NCI-H2227 treated with DMSO at 0.1 percent for 48 hours (cell line): ENCODE data around the gene ACTN4.

Experiments
- DNase-seq: peaks from one replicate; lab custom pipeline; 2025; lab: John Stamatoyannopoulos, UW

ACTN4 gene

DNA sequence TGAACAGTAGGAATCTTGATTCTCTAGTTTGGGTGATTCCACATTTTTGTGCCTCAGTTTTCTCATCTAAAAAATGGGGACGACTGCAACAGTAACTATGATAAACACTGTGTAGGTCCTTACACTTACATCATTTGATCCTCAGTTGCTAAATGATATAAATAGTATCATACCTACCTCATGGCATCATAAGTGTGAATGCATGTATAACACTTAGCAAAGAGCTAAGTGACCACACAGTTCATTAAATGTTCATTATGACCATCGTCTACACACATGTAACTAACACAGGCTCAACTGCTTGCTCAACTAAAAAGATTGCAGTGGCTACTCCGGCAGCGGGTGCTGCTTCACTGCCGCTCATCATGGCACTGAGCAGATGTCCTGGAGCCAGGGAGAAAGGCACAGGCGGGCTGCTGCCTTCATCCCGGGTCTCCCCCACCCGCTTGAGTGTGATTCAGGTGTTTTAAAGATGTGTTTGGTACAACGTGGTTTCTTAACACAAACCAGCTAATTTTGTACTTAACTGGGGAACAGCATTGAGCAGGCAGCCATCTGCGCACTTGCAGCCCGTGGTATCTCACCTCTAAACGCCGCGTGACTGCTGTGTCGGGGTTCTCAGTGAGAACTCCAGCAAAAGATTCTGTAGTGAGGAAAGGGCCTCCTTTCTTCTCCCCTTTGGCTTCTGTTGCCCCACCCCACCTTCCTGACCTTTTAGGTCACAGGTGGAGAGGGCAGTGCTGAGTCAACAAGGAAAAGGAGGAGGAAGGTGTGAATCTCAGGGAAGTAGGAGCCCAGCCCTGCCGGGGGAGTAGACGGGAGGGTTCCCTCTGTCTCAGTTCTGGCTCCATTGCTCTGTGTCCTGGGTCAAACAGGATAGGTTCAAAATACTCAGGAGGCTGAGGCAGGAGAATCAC lies 11.7 kb upstream of the ACTN4 start:
- no peak for DNase-seq

DNA sequence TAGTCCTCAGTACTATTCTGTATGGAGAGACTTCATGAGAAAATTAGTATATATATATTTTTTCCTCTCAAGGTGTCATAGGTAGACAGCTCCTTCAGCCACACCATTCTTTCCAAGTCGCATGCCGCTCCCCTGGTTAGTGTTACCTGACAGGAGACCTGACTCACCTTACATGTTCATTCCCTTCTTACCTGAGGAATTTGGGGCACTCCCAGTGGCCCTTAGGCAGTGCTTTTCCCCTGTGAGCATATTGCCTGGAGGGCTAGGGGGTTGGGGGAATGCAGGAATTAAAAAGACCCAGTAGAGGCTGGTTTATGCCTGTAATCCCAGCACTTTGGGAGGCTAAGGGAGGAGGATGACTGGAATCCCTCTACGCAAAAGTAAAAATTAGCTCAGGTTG lies 9.0 kb upstream of the ACTN4 start:
- DNase-seq, result no peak

DNA sequence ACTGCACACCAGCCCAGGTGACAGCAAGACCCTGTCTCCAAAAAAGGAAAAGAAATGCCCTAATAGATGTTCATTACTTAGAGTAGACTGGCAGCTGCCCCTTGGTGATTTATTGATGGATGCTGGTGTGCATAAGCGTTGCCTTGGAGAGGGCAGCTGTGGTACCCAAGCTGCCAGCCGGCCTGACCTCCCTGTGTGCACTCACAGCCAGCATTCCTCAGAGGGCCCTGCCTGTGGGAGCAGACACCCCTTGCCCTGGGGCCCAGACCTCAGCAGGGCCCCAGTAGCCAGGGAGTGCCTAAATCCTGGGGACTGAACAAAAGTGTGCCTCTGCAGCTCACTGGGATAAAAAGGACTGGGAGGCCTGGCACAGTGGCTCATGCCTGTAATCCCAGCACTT lies 7.8 kb upstream of the ACTN4 start:
- DNase-seq, result no peak

DNA sequence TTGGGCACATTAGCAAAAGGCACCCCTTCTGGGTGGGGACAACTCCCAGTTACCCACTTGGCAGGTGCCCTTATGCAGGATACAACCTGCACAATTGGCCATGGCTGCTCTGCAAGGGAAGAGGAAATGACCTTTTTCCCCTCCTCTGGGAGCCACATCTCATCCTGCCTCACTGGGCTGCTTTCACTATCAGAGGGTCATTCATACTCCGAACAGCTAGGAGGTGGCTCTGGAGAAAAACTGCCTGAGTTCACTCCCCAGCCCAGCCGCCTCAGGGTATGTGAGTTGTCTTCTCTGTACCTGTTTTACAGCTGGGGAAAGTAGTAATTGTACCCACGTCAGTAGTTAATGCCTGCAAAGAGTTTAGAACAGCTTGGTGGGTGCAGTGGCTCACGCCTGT lies 7.1 kb upstream of the ACTN4 start:
- DNase-seq, result no peak

DNA sequence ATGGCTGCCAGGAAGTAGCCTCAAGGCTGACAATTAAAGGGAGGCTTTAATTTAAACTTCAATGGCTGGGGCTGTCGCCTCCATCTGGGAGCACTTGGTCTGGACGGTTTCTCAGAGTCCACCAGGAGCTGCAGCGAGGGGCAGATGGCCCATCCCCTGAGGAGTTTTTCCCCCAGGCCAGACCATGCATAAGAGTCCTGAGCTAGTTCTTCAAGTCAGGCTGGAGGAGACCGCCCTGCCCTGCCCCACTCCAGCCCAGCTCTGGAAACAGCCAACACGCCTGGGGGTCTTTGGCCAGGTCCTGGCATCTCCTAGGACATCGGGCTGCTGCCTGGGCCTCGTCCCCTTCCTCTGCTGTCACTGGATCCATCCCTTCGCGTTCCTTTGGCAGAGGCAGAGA lies 5.3 kb upstream of the ACTN4 start:
- no peak for DNase-seq

DNA sequence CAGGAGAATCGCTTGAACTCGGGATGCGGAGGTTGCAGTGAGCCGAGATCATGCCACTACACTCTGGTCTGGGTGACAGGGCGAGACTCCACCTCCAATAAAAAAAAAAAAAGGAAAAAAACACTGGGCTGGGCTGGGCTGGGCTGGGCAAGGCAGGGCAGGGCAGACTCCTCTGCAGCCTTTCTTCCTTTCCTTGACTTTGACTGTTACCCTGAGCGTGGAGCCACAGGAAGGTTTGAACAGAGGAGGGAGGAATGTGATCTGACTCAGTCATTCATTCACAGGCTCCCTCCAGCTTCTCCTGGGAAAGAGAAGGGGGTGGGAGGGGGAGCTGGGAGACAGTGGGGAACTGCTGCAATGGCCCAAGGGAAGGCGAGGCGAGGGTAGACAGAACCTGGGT lies 2.7 kb upstream of the ACTN4 start:
- no peak for DNase-seq

DNA sequence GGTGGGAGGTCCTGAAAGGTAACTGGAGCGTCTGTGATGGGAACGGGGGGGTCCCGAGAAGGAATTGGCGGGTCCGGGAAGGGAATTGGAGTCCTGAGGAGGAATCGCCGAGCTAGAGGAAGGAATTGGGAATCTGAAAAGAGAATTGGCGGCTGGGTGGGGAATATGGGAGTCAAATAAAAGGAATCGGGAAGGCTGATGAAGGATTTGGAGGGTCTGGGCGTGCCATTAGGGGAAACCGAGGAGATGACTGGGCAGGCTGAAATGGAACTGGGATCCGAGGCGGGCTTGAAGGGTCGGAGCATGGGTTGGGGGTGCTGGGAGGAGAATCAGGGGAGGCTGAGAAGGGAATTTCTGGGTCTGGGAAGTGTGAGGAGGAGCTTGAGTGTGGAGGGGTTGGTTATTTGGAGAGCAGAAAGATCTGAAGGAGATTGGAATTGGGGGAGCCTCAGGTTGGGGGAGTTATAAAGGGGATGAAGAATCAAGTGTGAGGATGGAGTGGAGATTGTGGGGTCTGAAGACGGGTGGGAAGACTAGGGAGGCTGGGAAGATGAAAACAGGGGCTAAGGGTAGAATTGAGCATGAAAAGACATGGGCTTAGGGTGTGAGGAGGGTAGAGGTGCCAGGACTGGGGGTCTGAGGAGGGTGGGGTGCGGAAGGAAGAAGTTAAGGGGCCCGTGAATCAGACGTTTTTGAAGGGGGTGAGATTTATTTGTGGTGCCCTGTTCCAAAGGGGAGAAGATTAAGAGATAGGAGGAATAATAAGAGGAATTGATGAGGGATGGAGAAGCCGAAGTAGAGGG lies 718 bp downstream of the ACTN4 start:
- DNase-seq, result peak; percentile 79

DNA sequence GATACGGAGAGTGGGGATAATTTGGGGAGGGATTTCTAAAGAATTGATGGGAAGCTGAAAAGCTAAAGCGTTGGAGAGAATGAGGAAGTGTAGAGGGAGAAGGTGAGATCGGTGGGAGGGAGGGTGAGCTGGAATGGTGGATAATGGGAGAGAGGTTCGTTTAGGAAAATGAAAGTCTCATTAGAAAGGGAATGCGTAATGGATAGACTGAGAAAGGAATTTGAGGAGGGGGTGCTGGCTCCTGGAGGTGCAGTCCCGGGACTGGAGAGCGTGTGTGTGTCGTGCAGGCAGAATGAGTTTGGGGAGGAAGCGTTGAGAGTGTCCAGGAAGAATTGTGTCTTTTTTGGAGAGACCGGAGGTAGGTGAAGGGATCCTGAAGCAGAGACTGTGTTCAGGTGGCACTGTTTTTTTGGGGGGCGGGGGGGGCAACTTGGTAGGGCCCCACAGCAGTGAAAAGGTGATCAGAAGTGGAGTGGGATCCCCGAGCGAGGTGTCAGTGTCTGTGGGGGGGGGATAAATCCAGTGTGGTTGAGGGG lies 1.4 kb downstream of the ACTN4 start:
- no peak for DNase-seq

DNA sequence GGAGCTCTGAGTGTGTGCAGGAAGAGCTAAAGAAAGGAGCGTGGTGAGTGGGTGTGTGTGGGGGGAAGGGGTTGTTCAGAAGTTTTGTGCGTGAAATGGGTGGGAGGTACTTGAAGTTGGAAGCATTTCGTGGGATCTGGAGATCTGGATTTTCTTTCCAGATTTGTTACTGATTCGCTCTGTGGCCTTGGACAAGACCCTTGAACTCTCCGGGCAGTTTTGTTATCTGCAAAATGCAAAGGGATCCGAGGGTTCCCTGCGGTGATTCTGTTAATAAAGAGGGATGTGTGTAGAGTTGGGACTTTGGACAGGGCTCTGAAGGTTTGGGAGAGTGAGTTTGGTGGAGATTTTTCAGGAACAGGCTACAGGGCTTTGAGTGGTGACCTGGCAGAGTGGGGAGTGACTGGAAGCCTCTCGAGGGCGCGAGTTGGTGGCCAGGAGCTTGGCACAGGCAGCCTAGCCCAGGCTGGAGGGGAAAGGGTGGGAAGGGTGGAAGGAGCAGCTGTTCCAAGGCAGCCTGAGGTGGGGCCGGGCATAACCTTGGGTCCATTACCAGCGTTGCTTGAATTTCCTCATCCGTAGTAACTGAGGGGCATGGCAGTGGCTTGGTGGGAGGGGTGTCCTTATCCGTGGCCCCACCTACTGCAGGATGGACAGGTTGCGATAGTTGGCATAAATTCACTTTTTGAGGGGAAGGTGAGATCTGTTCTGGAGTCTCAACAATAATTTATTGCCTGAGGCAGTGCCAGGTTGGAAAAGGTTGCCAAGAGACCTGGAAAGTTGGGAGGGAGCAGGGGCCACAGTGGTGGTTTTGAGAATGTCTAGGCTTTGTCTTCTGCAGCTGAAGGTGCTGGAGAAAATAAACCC lies 2.1 kb downstream of the ACTN4 start:
- no peak for DNase-seq

DNA sequence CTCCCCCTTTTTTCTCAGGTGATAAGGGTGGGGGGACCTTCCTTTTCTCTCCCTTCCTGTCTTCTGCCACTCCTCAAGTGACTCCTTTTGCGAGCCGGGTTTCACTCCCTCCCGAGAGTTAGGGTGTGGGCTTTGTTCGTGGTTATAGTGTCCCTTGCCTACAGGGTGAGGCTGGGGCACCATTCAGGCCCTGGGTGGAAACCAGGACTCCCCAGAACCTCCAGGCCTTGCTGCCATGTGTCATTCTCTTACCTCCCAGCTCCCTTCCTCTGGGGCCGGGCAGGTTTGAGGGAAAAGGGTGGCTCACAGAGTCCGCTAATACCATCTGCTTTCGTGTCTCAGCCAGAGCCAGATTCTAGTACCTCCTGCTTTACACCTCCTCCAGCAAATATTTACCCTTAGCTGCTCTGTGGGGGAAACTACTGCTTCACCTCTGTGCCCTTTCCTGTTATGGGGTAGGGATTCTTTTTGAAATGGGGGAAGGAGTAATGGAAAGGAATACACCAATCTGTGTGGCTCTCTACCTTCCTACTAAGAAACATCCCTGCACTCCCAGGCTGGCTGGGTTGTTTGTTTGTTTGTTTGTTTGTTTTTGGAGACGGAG lies 2.8 kb downstream of the ACTN4 start:
- DNase-seq, result no peak

DNA sequence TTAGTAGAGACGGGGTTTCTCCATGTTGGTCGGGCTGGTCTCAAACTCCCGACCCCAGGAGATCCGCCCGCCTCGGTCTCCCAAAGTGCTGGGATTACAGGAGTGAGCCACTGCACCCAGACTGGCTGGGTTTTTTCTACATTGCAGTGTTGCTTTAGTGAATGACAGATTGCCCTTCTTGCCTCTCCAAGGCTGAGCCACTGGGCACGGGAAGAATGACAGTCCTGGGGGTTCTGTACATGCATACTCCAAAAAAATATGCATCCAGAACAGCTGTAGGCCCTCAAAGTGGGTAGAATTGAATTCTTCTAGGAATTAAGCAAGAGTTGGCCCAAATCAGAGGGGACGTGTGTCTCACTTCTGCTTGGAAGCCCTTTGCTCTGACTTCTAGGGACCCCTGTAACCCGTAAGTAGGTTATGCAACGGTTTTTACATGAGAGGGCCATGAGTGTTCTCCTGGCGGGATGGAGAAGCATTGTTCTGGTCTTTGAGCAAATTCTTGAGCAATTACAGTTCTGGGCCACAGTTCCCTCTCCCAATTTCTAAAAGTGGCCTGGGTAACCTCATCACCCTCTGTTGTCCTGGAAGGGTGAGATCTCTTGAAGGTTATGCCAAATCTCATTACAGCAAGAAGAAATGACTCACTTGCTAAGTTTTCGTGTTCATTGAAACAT lies 3.6 kb downstream of the ACTN4 start:
- no peak for DNase-seq

DNA sequence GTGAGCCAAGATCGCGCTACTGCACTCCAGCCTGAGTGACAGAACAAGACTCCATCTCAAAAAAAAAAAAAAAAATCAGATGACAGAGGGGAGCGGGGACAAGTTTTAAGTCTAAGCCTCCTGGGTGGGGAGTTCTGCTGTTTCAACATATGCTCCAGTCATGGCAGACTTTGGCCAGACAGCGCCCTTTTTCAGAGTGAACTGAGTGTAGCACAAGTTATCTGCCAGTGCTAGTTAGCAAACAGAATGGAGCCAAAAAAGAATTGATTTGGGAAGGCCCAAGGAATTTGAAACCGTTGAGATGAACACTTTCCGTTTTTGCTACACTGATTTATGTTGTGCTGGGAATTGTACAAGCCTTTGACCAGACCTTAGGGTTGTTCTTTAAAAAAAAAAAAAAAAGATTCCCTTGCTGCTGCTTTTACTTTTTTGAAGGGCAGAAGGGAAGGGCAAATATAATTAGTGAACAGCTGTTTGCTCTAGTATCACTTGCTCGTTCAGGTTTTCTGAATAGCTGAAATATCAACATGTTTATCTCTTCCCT lies 5.7 kb downstream of the ACTN4 start:
- peak; percentile 85 for DNase-seq

DNA sequence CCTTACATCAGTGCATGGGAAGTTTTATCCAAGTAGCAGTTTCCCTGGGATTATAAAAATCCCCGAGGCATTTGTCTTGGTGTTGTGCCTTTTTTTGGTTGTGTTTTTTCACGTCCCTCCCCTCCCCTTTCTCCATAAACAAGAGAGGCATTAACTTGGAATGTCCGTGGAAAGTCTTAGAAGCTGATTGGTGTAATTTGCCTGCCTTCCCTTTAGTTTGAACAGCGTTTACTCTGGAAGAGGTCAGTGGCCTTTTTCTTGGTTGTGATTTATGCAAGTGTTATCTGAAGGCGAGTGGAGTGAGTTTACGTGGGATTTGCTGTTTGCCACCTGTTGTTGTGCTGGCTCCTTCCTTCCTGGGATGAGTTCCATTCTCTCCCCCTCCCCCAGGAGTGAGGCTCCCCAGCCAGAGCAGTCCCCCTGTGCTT lies 7.2 kb downstream of the ACTN4 start:
- DNase-seq, result peak; percentile 51

DNA sequence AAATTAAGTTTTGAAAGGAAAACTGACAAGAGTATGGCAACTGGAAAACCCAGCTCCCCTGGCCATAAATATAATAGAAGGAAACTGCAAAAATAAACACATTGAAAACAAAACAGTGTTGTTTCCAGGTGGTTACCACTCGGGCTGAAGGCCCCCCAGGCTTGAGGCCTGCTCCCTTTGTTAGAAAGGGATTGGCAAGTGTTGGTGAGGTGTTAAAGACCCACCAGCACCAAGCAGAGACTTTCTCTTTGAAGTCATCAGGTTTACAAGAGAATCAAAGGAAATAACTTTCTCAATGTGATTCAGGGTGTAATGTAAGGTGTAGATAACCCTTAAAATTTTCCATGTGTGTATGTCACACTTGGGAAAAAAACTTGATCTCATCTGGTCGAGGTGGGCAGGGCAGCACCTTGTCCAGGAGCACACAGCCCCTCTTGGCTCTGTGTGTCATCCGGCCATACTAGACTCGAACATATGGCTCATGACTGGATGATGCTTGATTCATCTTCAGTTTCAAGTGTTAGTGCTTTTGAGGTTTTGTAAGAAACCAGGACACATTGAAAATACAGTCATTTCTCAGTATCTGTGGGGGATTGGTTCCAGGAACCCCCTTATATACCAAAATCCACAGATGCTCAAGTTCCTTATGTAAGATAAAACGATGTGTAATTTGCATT lies 7.8 kb downstream of the ACTN4 start:
- no peak for DNase-seq

DNA sequence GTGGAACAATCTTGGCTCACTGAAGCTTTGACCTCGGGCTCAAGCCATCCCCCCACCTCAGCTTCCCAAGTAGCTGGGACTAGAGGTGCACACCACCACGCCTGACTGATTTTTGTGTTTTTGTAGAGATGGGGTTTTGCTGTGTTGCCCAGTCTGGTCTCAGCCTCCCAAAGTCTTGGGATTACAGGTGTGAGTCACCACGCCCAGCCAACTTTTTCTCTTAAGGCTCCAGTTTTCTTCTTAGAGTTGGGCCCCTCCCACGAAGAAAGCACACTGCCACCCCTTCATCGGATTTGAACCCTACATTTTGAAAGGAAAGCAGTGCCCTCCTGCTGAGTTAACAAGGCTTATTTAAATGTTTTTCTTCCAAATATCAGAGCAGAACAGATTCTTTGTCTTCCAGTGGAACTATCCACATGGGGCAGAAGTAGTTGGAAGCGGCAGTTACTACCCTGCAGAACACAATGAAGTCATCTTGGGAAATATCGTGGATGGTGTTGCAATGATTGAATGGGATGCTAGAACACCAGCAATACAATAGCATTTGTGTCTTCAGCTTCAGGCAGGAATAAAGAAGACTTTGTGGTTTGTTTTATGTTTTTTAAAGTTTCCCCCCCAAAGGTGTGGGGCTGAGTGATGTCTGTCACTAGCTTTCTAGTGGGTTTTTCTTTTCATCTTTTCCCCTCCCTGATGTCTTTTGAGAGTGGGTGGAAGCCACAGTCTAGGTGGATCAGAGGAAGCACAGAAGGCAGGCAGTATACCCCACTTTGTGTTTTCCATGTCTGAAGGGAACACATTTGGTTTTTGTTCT lies 8.9 kb downstream of the ACTN4 start:
- DNase-seq, result no peak

DNA sequence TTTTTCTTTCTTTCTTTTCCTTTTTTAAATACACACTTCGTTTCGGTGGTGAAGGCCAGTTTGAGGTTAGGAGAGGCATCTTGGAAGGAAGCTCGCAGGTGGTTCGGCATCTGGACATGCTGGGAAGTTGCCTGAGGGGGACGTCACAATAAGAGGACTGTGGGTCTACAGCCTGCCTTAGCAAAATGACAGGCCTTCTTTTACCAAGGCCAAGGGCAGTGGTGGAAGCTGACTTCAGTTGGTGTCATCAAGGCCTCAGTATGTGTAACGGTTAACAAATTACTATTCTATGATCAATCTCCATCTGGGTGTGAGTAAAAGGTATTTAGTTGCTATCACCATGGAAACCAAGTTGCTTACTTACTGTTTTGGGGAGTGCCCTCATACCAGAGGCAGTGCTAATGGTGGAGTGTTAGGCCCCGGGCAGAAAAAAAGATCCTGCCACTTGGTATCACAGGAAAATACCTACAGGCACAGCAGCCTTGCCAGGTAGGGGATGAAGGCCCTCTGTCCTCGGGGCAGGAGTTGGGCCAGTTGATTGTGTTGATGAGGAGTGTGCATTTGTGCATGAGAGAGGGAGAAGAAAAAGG lies 10.3 kb downstream of the ACTN4 start:
- no peak for DNase-seq

DNA sequence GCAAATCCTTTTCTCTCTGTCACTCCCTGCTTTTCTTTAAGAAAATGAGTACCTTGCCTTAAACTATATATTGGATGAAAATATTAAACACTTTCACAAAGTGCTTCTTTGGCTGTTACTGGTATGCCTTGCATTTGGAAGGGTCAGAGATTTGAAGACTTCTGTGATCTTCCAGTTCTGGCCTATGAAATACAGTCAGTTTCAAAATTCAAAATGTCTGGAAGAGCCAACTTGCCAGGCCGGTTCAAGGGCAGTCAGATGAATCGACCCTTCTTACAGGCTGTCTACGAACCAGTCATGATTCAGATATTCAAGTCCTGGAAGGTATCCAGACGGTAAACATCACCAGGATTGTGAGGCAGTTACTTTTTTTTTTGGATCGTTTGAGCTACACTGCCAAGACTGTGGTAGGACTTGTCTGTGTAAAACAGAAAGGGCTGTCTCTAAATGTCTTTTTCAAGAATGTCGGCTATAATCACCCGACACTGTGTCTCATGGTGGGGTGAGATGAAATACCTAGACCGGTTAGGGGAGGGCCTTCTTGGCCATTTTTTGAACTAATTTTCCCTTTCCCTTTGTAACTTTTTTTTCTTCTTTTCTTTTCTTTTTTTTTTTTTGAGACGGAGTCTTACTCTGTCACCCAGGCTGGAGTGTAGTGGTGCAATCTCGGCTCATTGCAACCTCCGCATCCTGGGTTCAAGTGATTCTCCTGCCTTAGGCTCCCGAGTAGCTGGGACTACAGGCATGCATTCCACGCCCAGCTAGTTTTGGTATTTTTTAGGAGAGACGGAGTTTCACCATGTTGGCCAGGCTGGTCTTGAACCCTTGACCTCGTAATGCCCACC lies 11.2 kb downstream of the ACTN4 start:
- DNase-seq, result no peak

DNA sequence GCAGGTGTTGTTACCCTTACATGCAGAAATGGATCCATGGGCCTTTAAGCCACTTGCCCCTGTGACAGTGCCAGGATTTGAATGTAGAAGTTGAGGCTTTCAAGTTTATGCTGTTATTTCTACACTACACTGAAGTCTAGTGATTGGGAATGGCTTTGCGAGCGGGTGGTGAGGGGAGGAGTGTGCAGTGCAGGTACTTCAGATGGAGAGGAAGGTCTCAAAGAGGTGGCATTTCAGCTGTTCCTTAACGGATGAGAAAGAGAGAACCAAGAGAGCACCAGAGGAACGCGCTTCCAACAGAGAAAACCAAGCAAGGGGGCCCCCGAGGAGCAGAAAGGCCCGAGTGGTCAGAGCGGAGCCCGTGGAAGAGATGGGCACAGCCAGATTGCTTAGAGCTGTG lies 13.3 kb downstream of the ACTN4 start:
- no peak for DNase-seq
